Endometrial microvascular endothelial cells (primary cell): ENCODE data around the gene GRIA1. TPM values are rescaled to one million over a fixed set of nuclear protein-coding genes. Genes with fewer than 3 reads are reported as not detected.
"Not testable (repeated sequence)": the region's sequence is repeated elsewhere in the genome, so short reads cannot be mapped to it uniquely, and the experiment has no call there.

Experiments
- in situ Hi-C: cut with HindIII; loops from 2 replicates; pipeline ENCODE4 v1.10.0; 2017; ENCODE audit warnings: low sequenced_read_pairs, low pct_unique_long_range_greater_than_20kb; ENCODE audit errors: inconsistent ontology term
- total RNA-seq: library from RNA; depleted of rRNA; stranded (reverse); fragments of >200 nt; gene quantifications from one replicate; pipeline ENCODE4 v1.2.3, GENCODE V29; 2015; ENCODE audit errors: inconsistent ontology term

Gene GRIA1
- total RNA-seq, 1 donor from 2014 or later: not detected

- in situ Hi-C loops: no loop called here
These were observed 339.1 kb downstream of the GRIA1 start for GRCh38 chr5:153829510-153830065.

- in situ Hi-C loops: no loop called here
These were observed 341.5 kb downstream of the GRIA1 start for GRCh38 chr5:153831973-153832372.

- in situ Hi-C loops: no loop called here
These were observed 345.5 kb downstream of the GRIA1 start for GRCh38 chr5:153835891-153836515.

GRCh38 chr5:153849303-153850113 lies 359.0 kb downstream of the GRIA1 start:
- in situ Hi-C loops: not testable (repeated sequence)

GRCh38 chr5:153860195-153860886 lies 369.9 kb downstream of the GRIA1 start:
- in situ Hi-C loops: no loop called here

GRCh38 chr5:153862906-153863305 lies 372.4 kb downstream of the GRIA1 start:
- in situ Hi-C loops: not testable (repeated sequence)
